ENCODE measurements around the gene RUFY3.

RUFY3 gene

DNA sequence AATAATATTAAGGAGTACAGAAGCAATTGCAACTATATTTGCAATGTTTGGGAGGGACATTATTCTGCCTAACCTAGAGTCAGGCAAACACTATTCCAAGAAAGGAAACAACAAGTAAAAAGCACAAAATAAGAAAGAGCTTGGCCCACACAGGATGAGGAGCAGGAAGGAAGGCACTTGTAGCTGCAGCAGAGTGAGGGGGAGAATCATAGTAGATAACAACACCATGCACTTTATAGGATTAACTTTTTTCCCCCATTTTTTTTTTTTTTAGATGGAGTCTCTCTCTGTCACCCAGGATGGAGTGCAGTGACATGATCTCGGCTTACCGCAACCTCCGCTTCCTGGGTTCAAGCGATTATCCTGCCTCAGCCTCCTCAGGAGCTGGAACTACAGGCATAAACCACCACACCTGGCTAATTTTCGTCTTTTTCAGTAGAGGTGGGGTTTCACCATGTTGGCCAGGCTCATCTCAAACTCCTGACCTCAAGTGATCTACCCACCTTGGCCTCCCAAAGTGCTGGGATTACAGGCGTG is 45.1 kb upstream of the RUFY3 start:
- no peak overlapping the region for H3K27ac ChIP-seq (replicated peaks)
- DNase-seq (ENCODE audit: low read depth in 1 of 2, low spot score in 1 of 2), result no peak
- H3K27me3 ChIP-seq (ENCODE audit: insufficient read depth, poor library complexity, severe bottlenecking), result no peaks in the 10 kb centered on the region
- TF ChIP-seq SPI1 (IDR thresholded peaks at IDR 0.05; ENCODE audit: borderline replicate concordance, low read depth) (no peak), POLR2AphosphoS5 (IDR thresholded peaks at IDR 0.05; ENCODE audit: low read depth) (no peak), GABPA (IDR thresholded peaks at IDR 0.05; ENCODE audit: low read depth) (no peak)
- TF ChIP-seq, protein P1, sequence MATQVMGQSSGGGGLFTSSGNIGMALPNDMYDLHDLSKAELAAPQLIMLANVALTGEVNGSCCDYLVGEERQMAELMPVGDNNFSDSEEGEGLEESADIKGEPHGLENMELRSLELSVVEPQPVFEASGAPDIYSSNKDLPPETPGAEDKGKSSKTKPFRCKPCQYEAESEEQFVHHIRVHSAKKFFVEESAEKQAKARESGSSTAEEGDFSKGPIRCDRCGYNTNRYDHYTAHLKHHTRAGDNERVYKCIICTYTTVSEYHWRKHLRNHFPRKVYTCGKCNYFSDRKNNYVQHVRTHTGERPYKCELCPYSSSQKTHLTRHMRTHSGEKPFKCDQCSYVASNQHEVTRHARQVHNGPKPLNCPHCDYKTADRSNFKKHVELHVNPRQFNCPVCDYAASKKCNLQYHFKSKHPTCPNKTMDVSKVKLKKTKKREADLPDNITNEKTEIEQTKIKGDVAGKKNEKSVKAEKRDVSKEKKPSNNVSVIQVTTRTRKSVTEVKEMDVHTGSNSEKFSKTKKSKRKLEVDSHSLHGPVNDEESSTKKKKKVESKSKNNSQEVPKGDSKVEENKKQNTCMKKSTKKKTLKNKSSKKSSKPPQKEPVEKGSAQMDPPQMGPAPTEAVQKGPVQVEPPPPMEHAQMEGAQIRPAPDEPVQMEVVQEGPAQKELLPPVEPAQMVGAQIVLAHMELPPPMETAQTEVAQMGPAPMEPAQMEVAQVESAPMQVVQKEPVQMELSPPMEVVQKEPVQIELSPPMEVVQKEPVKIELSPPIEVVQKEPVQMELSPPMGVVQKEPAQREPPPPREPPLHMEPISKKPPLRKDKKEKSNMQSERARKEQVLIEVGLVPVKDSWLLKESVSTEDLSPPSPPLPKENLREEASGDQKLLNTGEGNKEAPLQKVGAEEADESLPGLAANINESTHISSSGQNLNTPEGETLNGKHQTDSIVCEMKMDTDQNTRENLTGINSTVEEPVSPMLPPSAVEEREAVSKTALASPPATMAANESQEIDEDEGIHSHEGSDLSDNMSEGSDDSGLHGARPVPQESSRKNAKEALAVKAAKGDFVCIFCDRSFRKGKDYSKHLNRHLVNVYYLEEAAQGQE (IDR thresholded peaks at IDR 0.05; ENCODE audit: insufficient replicate concordance, low read depth), result no peak
- TF ChIP-seq, protein P2, sequence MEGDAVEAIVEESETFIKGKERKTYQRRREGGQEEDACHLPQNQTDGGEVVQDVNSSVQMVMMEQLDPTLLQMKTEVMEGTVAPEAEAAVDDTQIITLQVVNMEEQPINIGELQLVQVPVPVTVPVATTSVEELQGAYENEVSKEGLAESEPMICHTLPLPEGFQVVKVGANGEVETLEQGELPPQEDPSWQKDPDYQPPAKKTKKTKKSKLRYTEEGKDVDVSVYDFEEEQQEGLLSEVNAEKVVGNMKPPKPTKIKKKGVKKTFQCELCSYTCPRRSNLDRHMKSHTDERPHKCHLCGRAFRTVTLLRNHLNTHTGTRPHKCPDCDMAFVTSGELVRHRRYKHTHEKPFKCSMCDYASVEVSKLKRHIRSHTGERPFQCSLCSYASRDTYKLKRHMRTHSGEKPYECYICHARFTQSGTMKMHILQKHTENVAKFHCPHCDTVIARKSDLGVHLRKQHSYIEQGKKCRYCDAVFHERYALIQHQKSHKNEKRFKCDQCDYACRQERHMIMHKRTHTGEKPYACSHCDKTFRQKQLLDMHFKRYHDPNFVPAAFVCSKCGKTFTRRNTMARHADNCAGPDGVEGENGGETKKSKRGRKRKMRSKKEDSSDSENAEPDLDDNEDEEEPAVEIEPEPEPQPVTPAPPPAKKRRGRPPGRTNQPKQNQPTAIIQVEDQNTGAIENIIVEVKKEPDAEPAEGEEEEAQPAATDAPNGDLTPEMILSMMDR (IDR thresholded peaks at IDR 0.05; ENCODE audit: insufficient read depth, low read length), result no peak
- no peak overlapping the region for H3K4me3 ChIP-seq (replicated peaks; ENCODE audit: insufficient read depth, low read length)

DNA sequence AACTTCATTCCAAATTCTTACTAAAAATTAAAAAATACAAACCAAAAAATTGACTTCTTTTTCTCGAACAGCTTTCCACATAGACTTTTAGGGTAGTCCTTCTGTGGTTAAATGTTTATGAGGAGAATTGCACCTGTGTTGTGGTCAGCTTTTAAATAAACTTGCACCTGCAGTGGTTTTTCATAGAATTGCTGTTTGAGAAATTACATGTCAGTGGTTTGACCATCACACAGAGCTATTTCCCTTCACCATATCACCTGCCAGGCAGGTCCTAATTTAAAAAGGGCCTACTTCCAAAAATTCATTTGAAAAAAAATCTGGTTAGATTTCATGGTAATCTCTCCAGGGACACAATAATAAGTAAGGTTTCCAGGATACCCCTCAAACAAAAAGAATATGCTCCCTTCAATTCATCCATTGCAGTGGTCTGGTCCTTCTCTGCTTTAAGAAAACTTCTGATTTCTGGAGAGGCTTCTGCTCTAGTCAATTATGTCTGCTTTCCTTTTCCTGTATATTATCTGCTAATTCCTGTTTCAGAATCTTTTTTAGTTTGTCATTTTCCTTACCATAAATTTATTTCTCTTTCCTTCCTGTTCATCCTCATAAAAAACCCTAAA is 43.3 kb upstream of the RUFY3 start:
- no peak overlapping the region for H3K27ac ChIP-seq (replicated peaks)
- no peak for DNase-seq (ENCODE audit: low read depth in 1 of 2, low spot score in 1 of 2)

DNA sequence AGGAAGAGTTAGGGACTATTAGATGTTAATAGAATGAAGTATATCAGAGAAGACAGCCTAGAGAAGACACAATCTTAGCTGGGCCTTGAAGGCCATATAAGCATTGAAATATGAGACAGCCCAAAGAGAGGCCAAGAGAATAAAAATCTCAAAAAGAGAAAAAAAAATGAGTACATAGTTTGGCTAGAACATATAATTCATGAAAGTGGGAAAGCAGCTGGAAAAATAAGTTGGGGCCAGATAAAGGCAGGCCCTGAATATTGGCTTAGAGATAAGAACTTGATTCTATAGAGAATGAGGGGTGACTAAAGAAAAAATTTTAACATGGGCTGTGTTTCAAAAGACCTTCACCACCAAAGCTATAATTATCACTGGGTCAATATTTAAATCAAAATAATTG is 40.8 kb upstream of the RUFY3 start:
- no peak for DNase-seq (ENCODE audit: low read depth in 1 of 2, low spot score in 1 of 2)
- no peak overlapping the region for H3K4me3 ChIP-seq (replicated peaks; ENCODE audit: insufficient read depth, low read length)
- TF ChIP-seq POLR2AphosphoS5 (IDR thresholded peaks at IDR 0.05; ENCODE audit: low read depth), result no peak
- TF ChIP-seq GABPA (IDR thresholded peaks at IDR 0.05; ENCODE audit: low read depth), result no peak
- TF ChIP-seq, protein P1 (IDR thresholded peaks at IDR 0.05; ENCODE audit: insufficient replicate concordance, low read depth), result no peak
- TF ChIP-seq, protein P2 (IDR thresholded peaks at IDR 0.05; ENCODE audit: insufficient read depth, low read length), result no peak
- TF ChIP-seq SPI1 (IDR thresholded peaks at IDR 0.05; ENCODE audit: borderline replicate concordance, low read depth), result no peak
- no peak overlapping the region for H3K27ac ChIP-seq (replicated peaks)
- no peaks in the 10 kb centered on the region for H3K27me3 ChIP-seq (ENCODE audit: insufficient read depth, poor library complexity, severe bottlenecking)

More for the DNA sequence above, 43.3 kb upstream of the RUFY3 start:
- Histone ChIP-seq H3K4me3 (replicated peaks; ENCODE audit: insufficient read depth, low read length) (no peak overlapping the region), H3K27me3 (ENCODE audit: insufficient read depth, poor library complexity, severe bottlenecking) (no peaks in the 10 kb centered on the region)
- TF ChIP-seq GABPA (IDR thresholded peaks at IDR 0.05; ENCODE audit: low read depth) (no peak), SPI1 (IDR thresholded peaks at IDR 0.05; ENCODE audit: borderline replicate concordance, low read depth) (no peak), POLR2AphosphoS5 (IDR thresholded peaks at IDR 0.05; ENCODE audit: low read depth) (no peak)
- TF ChIP-seq, protein P2 (IDR thresholded peaks at IDR 0.05; ENCODE audit: insufficient read depth, low read length), result no peak
- TF ChIP-seq, protein P1 (IDR thresholded peaks at IDR 0.05; ENCODE audit: insufficient replicate concordance, low read depth), result no peak
